CD14-positive monocyte (primary cell): ENCODE results near the gene ZBTB7A. TPM values are rescaled to one million over a fixed set of nuclear protein-coding genes. Genes with fewer than 3 reads are reported as not detected.

ENCODE experiments used
- DNase-seq, 3 donors: peaks; one replicate each; pipeline ENCODE4 v3.0.0-alpha.2; 2011 to 2022
- H2AFZ ChIP-seq: 2 replicates; pipeline ENCODE4 v1.6.0; 2012; ENCODE audit warnings: mild to moderate bottlenecking, low read depth, low read length, inconsistent platforms; ENCODE audit not compliant: insufficient read depth, poor library complexity, severe bottlenecking
- H3K27ac ChIP-seq, 2 donors: 1 replicate in 1 of 2; 2 replicates in 1 of 2; pipeline ENCODE4 v1.5.1; 2012 to 2013; ENCODE audit warnings: low read length in 2 of 2, control low read depth in 1 of 2, inconsistent platforms in 1 of 2, low read depth in 1 of 2, mild to moderate bottlenecking in 1 of 2
- H3K27me3 ChIP-seq, 2 donors: one replicate each; pipeline versions ENCODE4 v1.6.0 to v1.6.1; 2011 to 2013; ENCODE audit warnings: low read length in 2 of 2; ENCODE audit not compliant: control insufficient read depth in 2 of 2, insufficient read depth in 2 of 2
- H3K36me3 ChIP-seq, 2 donors: replicated peaks in 1 of 2; 1 replicate in 1 of 2; 2 replicates in 1 of 2; pipeline versions ENCODE4 v1.5.1 to v1.6.1; 2012 to 2013; ENCODE audit warnings: low read length in 2 of 2, control low read depth in 1 of 2, inconsistent platforms in 1 of 2, mild to moderate bottlenecking in 1 of 2; ENCODE audit not compliant: insufficient read depth in 2 of 2, control insufficient read depth in 1 of 2
- H3K4me1 ChIP-seq, 2 donors: 1 replicate in 1 of 2; 2 replicates in 1 of 2; pipeline versions ENCODE4 v1.5.1 to v1.6.1; 2012 to 2013; ENCODE audit warnings: low read length in 2 of 2, control low read depth in 1 of 2, inconsistent platforms in 1 of 2, mild to moderate bottlenecking in 1 of 2, moderate library complexity in 1 of 2; ENCODE audit not compliant: insufficient read depth in 2 of 2, control insufficient read depth in 1 of 2
- H3K4me2 ChIP-seq: replicated peaks from 2 replicates; pipeline ENCODE3; 2012; ENCODE audit warnings: low read length, moderate library complexity, mild to moderate bottlenecking; ENCODE audit not compliant: poor library complexity, severe bottlenecking; ENCODE audit errors: extremely low read depth
- H3K4me3 ChIP-seq, 3 experiments: fragments of 200-600 bp in 1 of 3; sonication (generic) in 1 of 3; replicated peaks in 1 of 3; 1 replicate in 2 of 3; 2 replicates in 1 of 3; pipeline ENCODE4 v1.5.1; 2011 to 2013; ENCODE audit warnings: low read length in 3 of 3, mild to moderate bottlenecking in 3 of 3, control low read depth in 2 of 3, low read depth in 2 of 3, inconsistent platforms in 1 of 3, moderate library complexity in 1 of 3
- H3K79me2 ChIP-seq: 2 replicates; pipeline ENCODE4 v1.6.0; 2012; ENCODE audit warnings: mild to moderate bottlenecking, control low read depth, inconsistent platforms, low read length, moderate library complexity; ENCODE audit not compliant: insufficient read depth
- H3K9ac ChIP-seq: 2 replicates; pipeline ENCODE4 v1.6.0; 2017; ENCODE audit warnings: low read length, mild to moderate bottlenecking; ENCODE audit not compliant: insufficient read depth, poor library complexity, severe bottlenecking
- H3K9me3 ChIP-seq, 2 donors: replicated peaks in 1 of 2; 1 replicate in 1 of 2; 2 replicates in 1 of 2; pipeline versions ENCODE4 v1.5.1 to v1.6.1; 2012 to 2013; ENCODE audit warnings: low read length in 2 of 2, control low read depth in 1 of 2; ENCODE audit not compliant: control insufficient read depth in 1 of 2, insufficient read depth in 1 of 2
- H4K20me1 ChIP-seq: 2 replicates; pipeline ENCODE4 v1.6.0; 2012; ENCODE audit warnings: mild to moderate bottlenecking, low read length, control low read depth, moderate library complexity; ENCODE audit not compliant: insufficient read depth
- H3K27ac Mint-ChIP-seq, 7 donors: one replicate each; pipeline ENCODE4 v1.8.0; 2020; ENCODE audit warnings: mild to moderate bottlenecking in 7 of 7, mixed read lengths in 7 of 7, moderate library complexity in 6 of 7, inconsistent platforms in 2 of 7
- H3K27me3 Mint-ChIP-seq, 3 donors: one replicate each; pipeline ENCODE4 v1.8.0; 2021 to 2022; ENCODE audit warnings: low read depth in 3 of 3, mild to moderate bottlenecking in 3 of 3, mixed read lengths in 3 of 3, moderate library complexity in 3 of 3, inconsistent platforms in 1 of 3
- H3K36me3 Mint-ChIP-seq, 2 donors: one replicate each; pipeline ENCODE4 v1.8.0; 2020; ENCODE audit warnings: mixed read lengths in 2 of 2, inconsistent platforms in 1 of 2, mild to moderate bottlenecking in 1 of 2
- H3K4me1 Mint-ChIP-seq: one replicate; pipeline ENCODE4 v1.8.0; 2020; ENCODE audit warnings: mild to moderate bottlenecking, mixed read lengths
- H3K4me3 Mint-ChIP-seq, 2 donors: one replicate each; pipeline ENCODE4 v1.8.0; 2020; ENCODE audit warnings: mild to moderate bottlenecking in 2 of 2, mixed read lengths in 2 of 2, moderate library complexity in 1 of 2
- H3K9me3 Mint-ChIP-seq, 7 donors: one replicate each; pipeline ENCODE4 v1.8.0; 2020 to 2022; ENCODE audit warnings: mixed read lengths in 7 of 7, mild to moderate bottlenecking in 6 of 7, moderate library complexity in 6 of 7, inconsistent platforms in 2 of 7
- CTCF ChIP-seq: fragments of 200-600 bp; IDR thresholded peaks from one replicate; pipeline ENCODE4 v1.8.0; 2022; ENCODE audit warnings: antibody characterized with exemption, mild to moderate bottlenecking
- WGBS: methylation state at CpG from one replicate; pipeline ENCODE4 v1.1.5; 2013; ENCODE audit warnings: missing lambda C conversion rate; ENCODE audit not compliant: insufficient coverage; 5-methylcytosine and 5-hydroxymethylcytosine counted together
- intact Hi-C, 2 donors: fragments of 100-400 bp; cut with micrococcal nuclease; formaldehyde crosslinking; loops; one replicate each; pipeline versions ENCODE4 v1.15.0 to v1.15.1; 2023
- polyA plus RNA-seq, 3 donors: library from polyadenylated mRNA; depleted of rRNA in 1 of 3; unstranded in 2 of 3; stranded (reverse) in 1 of 3; fragments of 300-500 nt in 2 of 3; fragments of >200 nt in 1 of 3; fragmentation: Illumina TruSeq in 2 of 3; gene quantifications; 1 replicate in 2 of 3; 2 replicates in 1 of 3; pipeline ENCODE4 v1.2.3, GENCODE V29; 2012 to 2021

The ZBTB7A gene
- polyA plus RNA-seq, 3 donors: 18.0 to 31.5 (median 20.2) TPM

- H3K27me3 ChIP-seq: no peaks in the 10 kb centered on the region
- H3K36me3 ChIP-seq: peaks cover 57 to 72% of the 10 kb centered on the region in 2 donors
- H3K4me1 ChIP-seq: peaks cover 38 to 47% of the 10 kb centered on the region in 2 donors
- H3K27me3 Mint-ChIP-seq: peaks cover 0 to 4% (median 0%) of the 10 kb centered on the region in 3 donors
- WGBS: 38% methylated on average over 10 of the region's 15 CpGs
- peak overlapping the region; percentile 62 for H3K4me2 ChIP-seq
- H3K27ac Mint-ChIP-seq: peak overlapping the region; percentile 96 to 99 (median 98)
- H3K4me3 Mint-ChIP-seq: peak overlapping the region; percentile 63 to 70
- intact Hi-C loops: loop anchor here in 1 of 2 donors (2.0 kb wide), 1 partner anchor 15 kb away; the partner anchor contains the start of gene ZBTB7A
- H3K9me3 Mint-ChIP-seq: peaks cover 0 to 6% (median 2%) of the 10 kb centered on the region in 7 donors
- peaks cover 41% of the 10 kb centered on the region for H3K4me1 Mint-ChIP-seq
- H3K4me3 ChIP-seq: peak overlapping the region in 2 of 3 experiments; percentile 17 to 55
- H4K20me1 ChIP-seq: peaks cover 96% of the 10 kb centered on the region
- H3K9ac ChIP-seq: peak overlapping the region; percentile 96
- no peak overlapping the region for H2AFZ ChIP-seq
- DNase-seq: peak; percentile 94 to 98 (median 95)
- peak overlapping the region; percentile 93 to 100 for H3K27ac ChIP-seq
- peaks cover 99% of the 10 kb centered on the region for H3K79me2 ChIP-seq
- TF ChIP-seq CTCF: no peak
- H3K36me3 Mint-ChIP-seq: peaks cover 61 to 80% of the 10 kb centered on the region in 2 donors
- H3K9me3 ChIP-seq: no peaks in the 10 kb centered on the region
Measured at GRCh38 chr19:4051175-4052101, 15.3 kb downstream of the ZBTB7A start.

- Mint-ChIP-seq H3K27ac (peak overlapping the region in 6 of 7 donors; percentile 55 to 99 (median 82)), H3K9me3 (peaks cover 0 to 6% (median 2%) of the 10 kb centered on the region in 7 donors), H3K4me1 (peaks cover 33% of the 10 kb centered on the region), H3K4me3 (no peak overlapping the region), H3K36me3 (peaks cover 63 to 81% of the 10 kb centered on the region in 2 donors), H3K27me3 (peaks cover 0 to 4% (median 0%) of the 10 kb centered on the region in 3 donors)
- TF ChIP-seq CTCF: no peak
- WGBS: 93% methylated on average over 15 of the region's 15 CpGs
- peak overlapping the region; percentile 22 to 25 for H3K27ac ChIP-seq
- H2AFZ ChIP-seq: no peak overlapping the region
- H3K36me3 ChIP-seq: peaks cover 60 to 68% of the 10 kb centered on the region in 2 donors
- no peak overlapping the region for H3K4me2 ChIP-seq
- H3K9ac ChIP-seq: no peak overlapping the region
- no peak overlapping the region for H3K4me3 ChIP-seq
- DNase-seq: no peak
- peaks cover 96% of the 10 kb centered on the region for H4K20me1 ChIP-seq
- H3K79me2 ChIP-seq: peaks cover 99% of the 10 kb centered on the region
- no peaks in the 10 kb centered on the region for H3K9me3 ChIP-seq
- no peaks in the 10 kb centered on the region for H3K27me3 ChIP-seq
- peaks cover 31 to 35% of the 10 kb centered on the region in 2 donors for H3K4me1 ChIP-seq
- intact Hi-C loops: no loop called here
Measured at GRCh38 chr19:4049432-4049831, 17.3 kb downstream of the ZBTB7A start.
